GM06990 (cell line): ENCODE data around the gene EPYC.
A peak's percentile ranks its signal among the peaks of the same experiment; 100 is the strongest.

Source experiments
- DNase-seq: peaks from one replicate; pipeline ENCODE4 v3.0.0-alpha.2; 2011; ENCODE audit not compliant: insufficient read length; ENCODE audit errors: extremely low read depth
- H3K27me3 ChIP-seq: replicated peaks from 2 replicates; pipeline ENCODE4 v1.6.0; 2011; ENCODE audit warnings: low read length; ENCODE audit not compliant: control insufficient read depth, insufficient read depth
- H3K36me3 ChIP-seq: 2 replicates; pipeline ENCODE4 v1.5.1; 2011; ENCODE audit warnings: low read length; ENCODE audit not compliant: control insufficient read depth, insufficient read depth
- H3K4me3 ChIP-seq: replicated peaks from 2 replicates; pipeline ENCODE4 v1.5.1; 2011; ENCODE audit warnings: low read depth, mild to moderate bottlenecking, control low read depth, low read length
- CTCF ChIP-seq: IDR thresholded peaks from 2 replicates; pipeline ENCODE4 v1.5.1; 2011; ENCODE audit warnings: low read length, control low read depth, mild to moderate bottlenecking, inconsistent platforms; ENCODE audit not compliant: insufficient read depth, poor library complexity, severe bottlenecking

The EPYC gene

DNA sequence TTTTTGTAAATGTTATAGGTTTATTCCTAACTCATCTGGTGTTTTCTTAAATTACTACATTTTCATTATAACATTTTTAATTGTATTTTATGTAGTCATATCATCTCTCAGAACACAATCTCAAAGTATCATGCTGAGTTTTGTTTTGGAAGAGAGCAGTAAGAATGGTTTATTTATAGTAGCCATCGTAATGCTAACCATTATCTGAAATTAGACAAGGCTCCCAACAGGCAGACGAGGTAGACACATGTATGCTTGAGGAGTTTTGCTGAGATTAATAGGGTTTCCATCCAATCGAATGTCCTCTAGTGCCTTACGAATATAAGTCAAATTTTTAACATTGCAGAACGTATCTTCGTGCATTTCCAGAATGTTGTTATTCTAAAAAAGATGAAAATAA lies 40.8 kb downstream of the EPYC start:
- no peak for TF ChIP-seq CTCF
- no peak for DNase-seq
- no peaks in the 10 kb centered on the region for H3K36me3 ChIP-seq
- no peaks in the 10 kb centered on the region for H3K27me3 ChIP-seq
- H3K4me3 ChIP-seq, result no peak overlapping the region

DNA sequence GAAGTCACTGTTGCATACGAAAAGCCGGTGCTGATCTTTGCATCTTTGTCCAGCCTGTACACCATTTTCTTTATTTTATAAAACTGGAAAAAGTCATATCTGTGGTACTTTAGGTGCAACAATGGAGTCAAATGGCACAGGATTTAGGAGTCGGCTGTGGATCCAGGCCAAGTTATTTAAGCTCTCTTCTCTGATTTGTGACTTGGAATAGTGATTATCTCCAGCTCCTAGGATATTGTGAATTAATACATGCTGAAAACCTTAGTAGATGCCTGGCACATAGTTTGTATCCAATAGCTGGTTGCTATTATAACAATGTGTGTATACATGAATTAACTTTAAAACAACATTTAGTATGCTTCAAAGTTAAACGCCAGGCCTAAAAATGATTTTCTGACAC lies 43.6 kb downstream of the EPYC start:
- DNase-seq, result no peak
- no peaks in the 10 kb centered on the region for H3K27me3 ChIP-seq
- no peaks in the 10 kb centered on the region for H3K36me3 ChIP-seq
- H3K4me3 ChIP-seq, result no peak overlapping the region
- TF ChIP-seq CTCF, result no peak

DNA sequence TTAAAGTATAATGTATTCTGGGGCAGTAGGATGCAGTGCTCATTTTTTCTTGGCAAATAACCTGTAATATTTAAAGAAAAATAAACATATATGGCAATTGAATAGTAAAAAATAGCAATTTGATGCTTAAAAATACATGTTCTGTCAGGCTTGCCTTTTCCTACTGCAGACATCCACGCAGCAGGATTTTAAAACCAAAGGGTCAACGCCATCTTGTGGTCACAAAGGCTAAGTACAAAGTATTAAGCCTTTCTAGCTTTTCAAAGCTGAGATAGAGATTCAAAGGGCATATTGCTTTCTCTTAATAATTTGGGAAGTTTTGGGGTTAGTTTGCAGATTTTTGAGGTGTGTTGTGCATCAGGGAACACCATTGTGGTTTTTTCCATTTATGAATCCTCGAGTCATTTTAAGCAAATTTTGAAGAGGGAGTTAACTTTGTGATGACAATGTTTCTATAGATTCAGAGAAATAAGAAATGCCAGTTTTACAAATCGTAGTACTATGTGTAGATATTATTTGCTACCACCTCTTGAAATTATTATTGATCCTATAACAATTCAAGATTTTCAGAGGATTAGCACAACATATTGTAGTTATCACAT lies 45.1 kb downstream of the EPYC start:
- Histone ChIP-seq H3K27me3 (no peaks in the 10 kb centered on the region), H3K4me3 (no peak overlapping the region), H3K36me3 (no peaks in the 10 kb centered on the region)
- DNase-seq, result no peak
- peak; percentile 75 for TF ChIP-seq CTCF

- no peak for DNase-seq
- Histone ChIP-seq H3K36me3 (no peaks in the 10 kb centered on the region), H3K27me3 (no peaks in the 10 kb centered on the region), H3K4me3 (no peak overlapping the region)
- no peak for TF ChIP-seq CTCF
Observed at GRCh38 chr12:90959032-90959431, 45.7 kb downstream of the EPYC start.

DNA sequence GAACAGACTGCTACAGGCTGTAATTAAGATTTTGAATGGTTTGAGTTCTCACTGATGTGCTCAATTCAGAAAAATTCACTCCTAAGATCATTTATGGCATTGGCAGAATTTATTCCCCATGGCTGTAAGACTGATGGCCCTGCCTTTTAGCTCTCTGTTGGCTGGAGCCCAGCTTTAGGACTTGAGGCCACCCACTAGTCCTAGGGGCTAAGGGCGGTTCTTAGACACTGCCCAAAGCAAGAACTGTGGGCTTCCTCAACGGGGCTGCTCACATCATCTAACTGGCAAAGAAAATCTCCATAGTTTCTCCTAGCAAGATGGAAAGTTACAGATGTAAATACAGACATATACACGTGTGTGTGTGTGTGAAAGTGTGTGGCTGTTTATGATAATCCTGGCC lies 46.4 kb downstream of the EPYC start:
- no peak for TF ChIP-seq CTCF

GRCh38 chr12:90954921-90955320 lies 49.9 kb downstream of the EPYC start, which contains the start of gene CCER1:
Gene CCER1 (minus strand): TSS chr12:90955176. CDS start chr12:90954742, 434 bp downstream.
- DNase-seq, result no peak
- TF ChIP-seq CTCF, result no peak
- Histone ChIP-seq H3K4me3 (no peak within 1 kb of the TSS), H3K27me3 (no peaks in the 10 kb centered on the region), H3K36me3 (no peaks in the 10 kb centered on the region)

More for the DNA sequence above, 46.4 kb downstream of the EPYC start:
- Histone ChIP-seq H3K27me3 (no peaks in the 10 kb centered on the region), H3K4me3 (no peak overlapping the region), H3K36me3 (no peaks in the 10 kb centered on the region)
- no peak for DNase-seq
